ENCODE results near the gene TM4SF18. TPM values are rescaled to one million over a fixed set of nuclear protein-coding genes. Genes with fewer than 3 reads are reported as not detected.

The TM4SF18 gene
- total RNA-seq, 2 donors from 2014 or later: 7.9 to 13.2 TPM

- Histone ChIP-seq H3K4me3 (no peak overlapping the region), H3K4me1 (no peaks in the 10 kb centered on the region), H3K36me3 (replicated peaks in 1 of 2; ENCODE audit: insufficient read depth in 1 of 2, low read depth in 2 of 2) (no peaks in the 10 kb centered on the region), H3K9me3 (no peaks in the 10 kb centered on the region), H3K27ac (no peak overlapping the region), H3K27me3 (no peaks in the 10 kb centered on the region)
- ATAC-seq (no peak), DNase-seq (no peak)
- intact Hi-C loops (cut with DNase I): no loop called here
- TF ChIP-seq POLR2A (IDR thresholded peaks at IDR 0.05): no peak
- TF ChIP-seq CTCF (IDR thresholded peaks at IDR 0.05): no peak
- 87 to 88% methylated on average over 1 of the region's 1 CpG for WGBS, 2 donors
These were observed 19.9 kb downstream of the TM4SF18 start for GRCh38 chr3:149313542-149313941.

- 90 to 92% methylated on average over 7 of the region's 7 CpGs for WGBS, 2 donors
- no peak for DNase-seq
- peak; percentile 27 for ATAC-seq
These were observed 22.5 kb downstream of the TM4SF18 start for GRCh38 chr3:149310796-149311534.

GRCh38 chr3:149307435-149307783 is 26.0 kb downstream of the TM4SF18 start:
- H3K27me3 ChIP-seq: no peaks in the 10 kb centered on the region
- ATAC-seq (no peak), DNase-seq (no peak)
- no peaks in the 10 kb centered on the region for H3K9me3 ChIP-seq
- intact Hi-C loops (cut with DNase I): no loop called here
- no peaks in the 10 kb centered on the region for H3K36me3 ChIP-seq (replicated peaks in 1 of 2; ENCODE audit: insufficient read depth in 1 of 2, low read depth in 2 of 2)
- H3K4me3 ChIP-seq: no peak overlapping the region
- WGBS, 2 donors: 50 to 100% methylated on average over 1 of the region's 1 CpG
- H3K27ac ChIP-seq: no peak overlapping the region
- TF ChIP-seq POLR2A (IDR thresholded peaks at IDR 0.05) (no peak), CTCF (IDR thresholded peaks at IDR 0.05) (no peak)
- no peaks in the 10 kb centered on the region for H3K4me1 ChIP-seq

More at GRCh38 chr3:149310796-149311534, 22.5 kb downstream of the TM4SF18 start:
- no peaks in the 10 kb centered on the region for H3K4me1 ChIP-seq
- H3K27me3 ChIP-seq: no peaks in the 10 kb centered on the region
- H3K4me3 ChIP-seq: no peak overlapping the region
- intact Hi-C loops (cut with DNase I): no loop called here
- H3K9me3 ChIP-seq: no peaks in the 10 kb centered on the region
- H3K27ac ChIP-seq: peak overlapping the region in 1 of 4 donors; percentile 26
- TF ChIP-seq POLR2A (IDR thresholded peaks at IDR 0.05) (no peak), CTCF (IDR thresholded peaks at IDR 0.05) (no peak)
- no peaks in the 10 kb centered on the region for H3K36me3 ChIP-seq (replicated peaks in 1 of 2; ENCODE audit: insufficient read depth in 1 of 2, low read depth in 2 of 2)

GRCh38 chr3:149306751-149307434 is 26.5 kb downstream of the TM4SF18 start:
- no peak overlapping the region for H3K27ac ChIP-seq
- H3K4me3 ChIP-seq: no peak overlapping the region
- ATAC-seq (no peak), DNase-seq (no peak)
- no peaks in the 10 kb centered on the region for H3K36me3 ChIP-seq (replicated peaks in 1 of 2; ENCODE audit: insufficient read depth in 1 of 2, low read depth in 2 of 2)
- no peaks in the 10 kb centered on the region for H3K9me3 ChIP-seq
- WGBS, 2 donors: 92 to 97% methylated on average over 2 of the region's 2 CpGs
- TF ChIP-seq POLR2A (IDR thresholded peaks at IDR 0.05) (no peak), CTCF (IDR thresholded peaks at IDR 0.05) (no peak)
- H3K4me1 ChIP-seq: no peaks in the 10 kb centered on the region
- intact Hi-C loops (cut with DNase I): no loop called here
- H3K27me3 ChIP-seq: no peaks in the 10 kb centered on the region

All from body of pancreas (tissue), 4 donors.